NB4 (cell line): ENCODE results near the gene PPP2R5C.

ENCODE experiments used
- CTCF ChIP-seq: IDR thresholded peaks from one replicate; pipeline ENCODE4 v1.5.1; 2012; ENCODE audit warnings: low read depth, low read length
- MAX ChIP-seq: IDR thresholded peaks from 2 replicates; pipeline ENCODE4 v1.6.1; 2011; ENCODE audit warnings: low read depth, low read length
- MYC ChIP-seq: IDR thresholded peaks from 2 replicates; pipeline ENCODE4 v1.6.1; 2011; ENCODE audit warnings: low read depth, low read length
- POLR2A ChIP-seq: IDR thresholded peaks from 2 replicates; pipeline ENCODE4 v1.6.1; 2011; ENCODE audit warnings: mild to moderate bottlenecking; ENCODE audit not compliant: insufficient read length; ENCODE audit errors: extremely low read depth

- TF ChIP-seq CTCF, result no peak
- TF ChIP-seq POLR2A, result no peak
- TF ChIP-seq MYC, result no peak
- no peak for TF ChIP-seq MAX
Measured at GRCh38 chr14:101721111-101721510, 40.4 kb upstream of the PPP2R5C start.
